ENCODE data around the gene CSPG4.
"Not testable (repeated sequence)": the region's sequence is repeated elsewhere in the genome, so short reads cannot be mapped to it uniquely, and the experiment has no call there.

CSPG4 gene

GRCh38 chr15:75736256-75736655 lies 23.6 kb upstream of the CSPG4 start:
- H3K4me3 ChIP-seq (ENCODE audit: control insufficient read depth, low read depth, low read length) = no peak overlapping the region
- DNase-seq (ENCODE audit: low read depth) = no peak
- no peak for TF ChIP-seq CTCF (IDR thresholded peaks at IDR 0.05; ENCODE audit: control insufficient read depth, insufficient read depth, low read depth, low read length, missing control alignments)

GRCh38 chr15:75734861-75735760 lies 22.5 kb upstream of the CSPG4 start:
- not testable (repeated sequence) for H3K4me3 ChIP-seq (ENCODE audit: control insufficient read depth, low read depth, low read length); DNase-seq (ENCODE audit: low read depth)

GRCh38 chr15:75733761-75734651 lies 21.4 kb upstream of the CSPG4 start:
- H3K4me3 ChIP-seq (ENCODE audit: control insufficient read depth, low read depth, low read length) = no peak overlapping the region
- no peak for TF ChIP-seq CTCF (IDR thresholded peaks at IDR 0.05; ENCODE audit: control insufficient read depth, insufficient read depth, low read depth, low read length, missing control alignments)
- DNase-seq (ENCODE audit: low read depth) = no peak

GRCh38 chr15:75732809-75733451 lies 20.3 kb upstream of the CSPG4 start:
- peak; percentile 90 for TF ChIP-seq CTCF (IDR thresholded peaks at IDR 0.05; ENCODE audit: control insufficient read depth, insufficient read depth, low read depth, low read length, missing control alignments)
- no peak for DNase-seq (ENCODE audit: low read depth)
- H3K4me3 ChIP-seq (ENCODE audit: control insufficient read depth, low read depth, low read length) = no peak overlapping the region

GRCh38 chr15:75732177-75732808 lies 19.6 kb upstream of the CSPG4 start:
- H3K4me3 ChIP-seq (ENCODE audit: control insufficient read depth, low read depth, low read length) = no peak overlapping the region
- DNase-seq (ENCODE audit: low read depth) = no peak
- no peak for TF ChIP-seq CTCF (IDR thresholded peaks at IDR 0.05; ENCODE audit: control insufficient read depth, insufficient read depth, low read depth, low read length, missing control alignments)

GRCh38 chr15:75731248-75732151 lies 18.9 kb upstream of the CSPG4 start:
- no peak for DNase-seq (ENCODE audit: low read depth)
- H3K4me3 ChIP-seq (ENCODE audit: control insufficient read depth, low read depth, low read length) = no peak overlapping the region
- TF ChIP-seq CTCF (IDR thresholded peaks at IDR 0.05; ENCODE audit: control insufficient read depth, insufficient read depth, low read depth, low read length, missing control alignments) = no peak

GRCh38 chr15:75730376-75731247 lies 18.0 kb upstream of the CSPG4 start:
- not testable (repeated sequence) for H3K4me3 ChIP-seq (ENCODE audit: control insufficient read depth, low read depth, low read length); DNase-seq (ENCODE audit: low read depth)
